Measurements from ENCODE around the gene ZBED4. TPM values are rescaled to one million over a fixed set of nuclear protein-coding genes. Genes with fewer than 3 reads are reported as not detected.
A peak's percentile ranks its signal among the peaks of the same experiment; 100 is the strongest.

Gene ZBED4
- total RNA-seq, 1 donor from 2014 or later, result 11.4 TPM

GRCh38 chr22:49922484-49922883, 68.8 kb downstream of the ZBED4 start:
- no peak for DNase-seq

GRCh38 chr22:49922926-49923325, 69.3 kb downstream of the ZBED4 start:
- DNase-seq, result no peak

DNA sequence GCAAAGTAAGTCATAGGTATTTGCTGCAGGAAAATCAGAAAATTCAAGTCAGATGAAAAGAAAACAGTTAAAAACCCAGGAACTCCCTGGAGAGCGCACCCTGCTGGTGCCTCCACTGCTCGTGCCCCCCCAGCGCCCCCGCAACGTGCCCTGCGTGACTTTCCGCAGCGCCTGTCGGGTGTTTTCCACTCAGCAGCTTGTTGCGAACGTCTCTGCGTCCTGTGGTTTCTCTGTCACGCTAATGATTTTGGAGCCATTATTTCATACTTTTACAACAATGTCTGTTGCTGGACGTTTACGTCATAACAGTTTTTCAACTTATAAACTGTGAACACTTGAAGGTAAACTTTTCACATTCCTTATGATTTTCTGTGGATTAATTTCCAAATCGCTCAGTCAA, 69.8 kb downstream of the ZBED4 start:
- no peak for DNase-seq

DNA sequence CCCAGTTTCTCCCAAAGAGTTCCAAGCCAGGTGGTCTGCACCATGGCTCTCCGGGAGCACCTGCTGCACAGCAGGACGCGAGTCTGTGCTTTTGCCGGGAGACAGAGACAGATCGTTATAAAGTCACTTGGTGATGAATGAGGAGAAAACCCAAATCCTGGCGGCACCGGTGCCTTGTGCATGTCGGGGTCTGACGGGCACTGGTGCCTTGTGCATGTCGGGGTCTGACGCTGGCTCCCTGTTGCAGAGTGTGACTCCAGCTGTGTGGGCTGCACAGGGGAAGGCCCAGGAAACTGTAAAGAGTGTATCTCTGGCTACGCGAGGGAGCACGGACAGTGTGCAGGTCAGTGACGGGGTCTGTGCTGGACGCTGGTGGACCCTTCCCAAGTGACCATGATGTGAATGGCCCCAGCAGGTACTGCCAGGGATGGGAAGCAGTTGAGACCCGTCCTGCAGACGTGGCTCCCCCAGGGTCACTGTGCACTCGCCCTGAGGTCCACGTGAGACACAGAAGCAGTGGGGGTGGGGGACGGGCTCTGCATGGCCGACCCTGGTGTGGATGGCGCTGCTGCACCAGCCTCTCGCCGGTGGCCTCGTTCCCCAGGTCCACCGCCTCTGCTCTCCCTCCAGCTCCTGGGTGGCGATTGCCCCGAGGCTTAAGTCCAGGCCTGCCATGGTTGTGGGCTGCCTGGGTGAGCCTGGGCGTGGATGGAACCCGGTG, 70.6 kb downstream of the ZBED4 start:
- DNase-seq, result no peak

DNA sequence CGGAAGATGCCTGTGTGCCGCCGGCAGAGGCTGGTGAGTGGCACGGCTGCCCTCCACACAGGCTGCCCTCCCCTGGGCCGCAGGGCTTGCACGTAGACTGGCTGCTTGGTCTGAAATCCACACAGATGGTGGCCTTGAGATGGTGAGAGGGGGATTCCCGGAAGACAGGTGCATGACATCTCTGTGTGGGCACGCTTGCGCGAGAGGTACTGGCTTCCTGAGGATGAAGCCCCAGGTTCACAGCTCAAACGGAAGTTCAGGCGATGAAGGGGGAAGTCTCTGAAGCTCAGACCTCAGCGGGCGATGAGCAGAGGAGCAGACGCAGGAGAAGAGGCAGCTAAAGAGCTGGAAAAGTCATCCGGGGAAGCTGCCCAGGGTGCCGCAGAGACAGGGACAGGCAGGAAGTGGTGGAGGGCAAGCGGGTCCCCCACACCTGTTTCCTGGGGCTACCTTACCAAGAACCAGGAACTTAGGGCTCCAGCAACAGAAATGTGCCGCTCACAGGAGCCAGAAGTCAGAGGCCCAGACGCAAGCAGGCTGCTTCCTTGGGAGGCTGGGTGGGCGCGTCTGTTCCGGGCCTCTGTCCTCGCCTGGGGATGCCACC, 72.0 kb downstream of the ZBED4 start:
- no peak for DNase-seq

DNA sequence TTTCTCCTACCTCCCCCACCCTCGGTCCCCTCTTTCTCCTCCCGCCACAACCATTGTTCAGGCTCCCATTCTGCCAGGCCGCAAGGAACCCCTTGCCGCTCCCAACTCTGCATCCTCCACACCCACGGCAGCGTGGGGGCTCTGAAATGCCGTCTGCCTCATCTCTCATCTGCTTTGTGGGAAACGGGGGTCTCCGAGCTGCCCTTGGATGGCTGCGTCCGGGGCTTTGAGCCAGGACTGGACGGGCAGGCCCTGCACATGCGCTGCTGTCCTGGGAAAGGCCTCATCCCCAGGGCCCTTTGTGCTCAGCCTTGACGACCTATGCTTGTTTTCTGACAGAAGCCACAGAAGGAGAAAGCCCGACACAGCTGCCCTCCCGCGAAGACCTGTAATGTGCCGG, 73.3 kb downstream of the ZBED4 start:
- DNase-seq, result no peak

GRCh38 chr22:49927483-49928184, 74.0 kb downstream of the ZBED4 start:
- no peak for DNase-seq

- DNase-seq, result no peak
Measured at GRCh38 chr22:49928185-49928495, 74.5 kb downstream of the ZBED4 start.

DNA sequence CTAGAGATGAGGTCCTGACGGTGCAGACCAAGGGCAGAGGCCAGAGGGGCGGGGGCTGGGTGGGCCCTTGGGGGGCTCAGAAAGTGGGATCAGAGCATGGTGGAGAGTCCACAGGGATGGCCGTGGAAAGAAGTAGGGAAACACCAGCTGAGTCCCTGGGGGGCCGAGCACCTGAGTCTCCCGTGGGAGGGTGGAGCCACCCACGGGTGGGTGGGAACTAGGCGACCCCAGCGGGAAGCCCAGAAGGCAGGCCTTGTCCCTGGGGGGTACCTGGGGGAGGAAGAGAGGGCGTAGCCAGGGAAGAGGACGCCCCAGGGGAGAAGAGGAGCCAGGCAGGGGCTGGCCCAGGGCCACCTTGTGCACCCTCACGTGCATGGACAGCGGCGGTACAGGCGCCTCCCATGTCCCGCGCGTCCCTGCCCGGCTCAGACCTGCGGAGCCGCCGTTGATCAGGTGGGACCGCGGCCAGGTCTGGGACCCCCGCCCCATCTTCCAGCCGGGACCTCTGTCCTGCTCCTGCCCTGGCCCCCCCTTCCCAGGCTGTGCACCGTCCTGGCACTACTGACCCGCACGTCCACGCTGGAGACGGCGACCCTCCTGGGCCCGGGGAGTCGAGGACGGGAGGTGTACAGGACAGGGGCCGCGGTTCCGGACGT, 75.0 kb downstream of the ZBED4 start:
- no peak for DNase-seq

DNA sequence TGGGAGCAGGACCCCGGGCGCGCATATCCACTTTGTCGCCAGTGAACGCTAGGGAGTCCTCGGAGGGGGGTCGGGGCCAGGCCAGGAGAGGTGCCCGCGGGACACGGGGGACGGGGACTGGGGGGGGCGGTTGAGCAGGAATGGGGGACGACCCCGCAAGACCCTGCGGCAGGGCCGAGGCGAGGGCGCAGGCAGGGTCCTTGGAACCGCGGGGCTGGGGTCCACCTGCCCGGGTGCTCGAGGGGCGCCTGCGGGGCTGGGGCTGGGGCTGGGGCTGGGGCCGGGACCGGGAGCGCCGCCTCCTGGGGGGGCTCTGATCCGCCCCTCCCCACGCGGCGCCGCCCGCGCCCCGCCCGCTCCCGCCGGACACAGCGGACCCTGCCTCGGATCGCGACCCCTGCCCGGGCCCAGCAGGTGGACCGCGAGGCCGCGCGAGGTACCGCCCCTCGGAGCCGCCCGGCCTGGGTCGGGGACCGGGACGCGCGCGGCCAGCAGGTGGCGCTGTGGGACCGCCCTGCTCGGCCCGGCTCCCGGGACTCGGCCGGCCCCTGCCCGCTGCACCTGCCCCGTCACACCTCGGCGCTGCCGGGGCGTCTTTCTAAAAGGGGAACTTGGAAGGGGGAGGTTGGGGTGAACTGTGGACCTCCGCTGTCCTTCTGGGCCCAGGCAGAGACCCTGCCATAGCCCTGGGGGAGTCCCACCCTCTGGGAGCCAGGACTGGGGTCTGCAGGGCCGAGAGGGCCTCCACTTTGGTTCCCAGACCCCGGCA, 75.8 kb downstream of the ZBED4 start:
- peak; percentile 67 for DNase-seq

DNA sequence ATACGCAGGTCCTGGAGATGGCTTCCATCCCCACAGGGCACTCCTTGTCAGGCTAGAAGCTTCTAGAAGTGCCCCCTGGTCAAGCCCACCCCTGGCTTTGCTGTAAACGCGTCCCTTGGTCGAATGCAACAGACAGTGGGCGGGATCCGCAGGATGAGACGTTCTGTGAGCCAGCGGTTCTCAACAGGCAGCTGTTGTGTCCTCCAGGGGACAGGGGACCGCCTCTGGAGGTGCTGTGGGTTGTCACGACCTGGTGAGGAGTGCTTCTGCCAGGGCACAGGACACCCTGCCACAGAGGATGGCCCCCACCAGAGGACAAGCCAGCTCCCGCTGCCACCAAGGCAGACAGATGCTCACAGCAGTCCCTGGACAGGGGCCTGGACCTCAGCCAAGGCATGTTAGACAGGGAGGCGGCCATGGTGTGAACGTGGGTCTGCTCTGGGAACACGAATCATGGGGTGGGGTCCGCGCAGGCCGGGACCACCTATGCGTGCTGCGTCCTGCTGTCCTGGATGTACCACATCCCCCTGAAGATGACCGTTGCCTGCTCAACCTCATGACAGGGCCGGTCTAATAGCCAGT, 76.4 kb downstream of the ZBED4 start:
- no peak for DNase-seq

DNA sequence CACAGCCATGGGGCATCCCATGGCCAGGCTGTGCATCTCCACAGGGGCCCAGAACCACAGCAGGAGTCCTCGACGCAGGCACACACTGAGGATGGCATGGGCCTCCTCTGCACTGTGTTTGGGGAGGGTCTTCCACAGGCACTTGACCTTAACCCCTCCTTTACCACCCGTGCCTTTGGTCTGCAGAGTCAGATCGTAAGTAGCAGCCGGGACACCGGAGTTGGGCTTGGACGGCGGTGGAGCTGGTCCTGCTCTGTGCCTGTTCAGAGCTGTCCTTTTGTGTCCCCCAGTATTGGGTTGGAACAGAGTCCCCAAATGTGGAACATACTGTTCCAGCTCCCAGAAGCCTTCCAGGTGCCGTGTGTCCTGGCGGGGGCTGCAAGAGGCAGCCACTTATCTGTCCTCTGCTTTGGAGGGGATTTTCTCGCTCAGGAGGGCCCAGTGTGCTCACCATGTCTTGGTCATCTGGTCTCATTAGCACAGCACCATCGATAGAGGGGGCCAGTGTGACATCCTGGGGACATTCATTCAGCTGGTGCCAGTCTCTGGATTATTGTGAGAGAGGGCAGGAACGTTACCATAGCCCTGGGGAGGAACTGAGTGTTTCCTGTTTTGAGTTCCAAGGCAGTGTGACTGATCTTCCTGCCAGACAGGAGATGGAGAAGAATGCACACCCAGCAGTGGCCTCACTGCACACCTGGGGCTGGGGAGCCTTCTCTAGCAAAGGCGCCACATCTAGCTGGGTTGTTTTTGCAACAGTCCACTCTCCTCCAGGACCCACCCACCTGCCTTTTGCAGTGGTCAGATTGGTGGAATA, 77.2 kb downstream of the ZBED4 start:
- peak; percentile 63 for DNase-seq

GRCh38 chr22:49933236-49934159, 79.9 kb downstream of the ZBED4 start:
- DNase-seq, result no peak

DNA sequence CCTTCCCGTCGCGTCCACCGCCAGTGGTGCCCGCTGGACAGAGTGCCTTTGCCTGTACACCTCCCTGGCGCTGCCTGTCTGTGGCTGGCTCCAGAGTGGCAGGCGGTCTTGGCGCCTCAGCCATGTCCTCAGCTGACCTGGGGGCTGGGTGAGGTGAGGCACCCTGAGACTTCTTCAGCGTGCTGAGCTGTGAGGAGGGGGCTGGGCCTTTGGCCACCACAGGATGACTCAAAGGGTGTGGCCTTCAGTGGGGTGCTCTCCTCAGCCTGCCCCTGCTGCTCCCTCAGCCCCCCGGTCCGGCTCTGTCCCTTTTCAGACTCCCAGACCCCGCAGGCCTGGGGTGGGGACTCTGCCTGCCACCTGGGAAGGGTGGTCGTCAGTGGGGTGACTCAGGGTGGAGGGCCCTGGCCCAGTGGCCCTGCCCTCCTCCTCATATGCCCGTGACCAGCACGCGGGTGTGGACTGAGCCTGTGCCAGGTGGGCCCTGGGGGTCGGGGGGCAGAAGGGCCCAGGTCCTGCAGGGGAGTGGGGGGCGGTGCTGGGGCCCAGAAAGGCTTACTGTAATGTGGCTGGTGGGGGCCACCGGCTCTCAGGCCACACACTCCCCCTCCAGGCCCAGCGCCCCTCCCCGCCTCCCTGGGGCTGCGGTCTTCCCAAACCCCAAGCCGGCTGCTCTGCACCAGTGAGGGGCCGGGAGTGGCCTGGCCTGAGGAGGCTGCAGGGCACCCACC, 80.7 kb downstream of the ZBED4 start:
- no peak for DNase-seq

GRCh38 chr22:49934891-49935557, 81.4 kb downstream of the ZBED4 start:
- peak; percentile 80 for DNase-seq

GRCh38 chr22:49935561-49935960, 81.9 kb downstream of the ZBED4 start:
- no peak for DNase-seq

- peak; percentile 69 for DNase-seq
Measured at GRCh38 chr22:49936018-49936972, 82.7 kb downstream of the ZBED4 start.

Data from tongue (tissue), 2 donors.